Retinal pigment epithelial cell (primary cell): ENCODE measurements around the gene CFAP157.

Experiments
- DNase-seq: peaks from one replicate; pipeline ENCODE4 v3.0.0-alpha.2; 2010; ENCODE audit warnings: low read depth
- H3K4me3 ChIP-seq: 2 replicates; pipeline ENCODE4 v1.5.1; 2011; ENCODE audit warnings: mild to moderate bottlenecking, low read length, control low read depth, moderate library complexity
- TF ChIP-seq, protein P1 (sequence below): conservative IDR thresholded peaks from 2 replicates; pipeline ENCODE4 v1.5.1; 2011; ENCODE audit warnings: low read depth, low read length, control low read depth, inconsistent platforms

Gene CFAP157

DNA sequence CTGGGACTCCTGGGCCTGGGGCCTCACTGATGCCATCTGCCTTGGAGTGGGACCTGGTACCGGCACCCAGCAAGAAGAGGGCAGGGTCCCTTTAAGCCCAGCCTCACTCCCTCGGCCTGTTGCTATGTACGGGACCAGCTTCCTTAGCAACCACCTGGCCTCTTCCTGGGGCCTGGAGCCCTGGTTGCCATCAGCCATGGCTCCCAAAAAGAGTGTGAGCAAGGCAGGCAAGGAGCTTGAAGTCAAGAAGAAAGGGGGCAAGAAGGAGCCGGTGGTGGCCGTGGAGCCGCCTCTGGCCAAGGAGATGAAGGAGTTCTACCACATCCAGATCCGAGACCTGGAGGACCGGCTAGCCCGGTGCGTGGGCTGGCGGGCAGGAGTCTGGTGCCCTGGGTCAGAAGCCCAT is at the start of gene CFAP157:
TSS of gene CFAP157 (plus strand) at position 153 of the 406 bp plus-strand sequence. CDS start at position 197, 44 bp downstream.
- H3K4me3 ChIP-seq: no peak within 1 kb of the TSS
- DNase-seq: no peak
- TF ChIP-seq, protein P1, sequence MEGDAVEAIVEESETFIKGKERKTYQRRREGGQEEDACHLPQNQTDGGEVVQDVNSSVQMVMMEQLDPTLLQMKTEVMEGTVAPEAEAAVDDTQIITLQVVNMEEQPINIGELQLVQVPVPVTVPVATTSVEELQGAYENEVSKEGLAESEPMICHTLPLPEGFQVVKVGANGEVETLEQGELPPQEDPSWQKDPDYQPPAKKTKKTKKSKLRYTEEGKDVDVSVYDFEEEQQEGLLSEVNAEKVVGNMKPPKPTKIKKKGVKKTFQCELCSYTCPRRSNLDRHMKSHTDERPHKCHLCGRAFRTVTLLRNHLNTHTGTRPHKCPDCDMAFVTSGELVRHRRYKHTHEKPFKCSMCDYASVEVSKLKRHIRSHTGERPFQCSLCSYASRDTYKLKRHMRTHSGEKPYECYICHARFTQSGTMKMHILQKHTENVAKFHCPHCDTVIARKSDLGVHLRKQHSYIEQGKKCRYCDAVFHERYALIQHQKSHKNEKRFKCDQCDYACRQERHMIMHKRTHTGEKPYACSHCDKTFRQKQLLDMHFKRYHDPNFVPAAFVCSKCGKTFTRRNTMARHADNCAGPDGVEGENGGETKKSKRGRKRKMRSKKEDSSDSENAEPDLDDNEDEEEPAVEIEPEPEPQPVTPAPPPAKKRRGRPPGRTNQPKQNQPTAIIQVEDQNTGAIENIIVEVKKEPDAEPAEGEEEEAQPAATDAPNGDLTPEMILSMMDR: no peak

DNA sequence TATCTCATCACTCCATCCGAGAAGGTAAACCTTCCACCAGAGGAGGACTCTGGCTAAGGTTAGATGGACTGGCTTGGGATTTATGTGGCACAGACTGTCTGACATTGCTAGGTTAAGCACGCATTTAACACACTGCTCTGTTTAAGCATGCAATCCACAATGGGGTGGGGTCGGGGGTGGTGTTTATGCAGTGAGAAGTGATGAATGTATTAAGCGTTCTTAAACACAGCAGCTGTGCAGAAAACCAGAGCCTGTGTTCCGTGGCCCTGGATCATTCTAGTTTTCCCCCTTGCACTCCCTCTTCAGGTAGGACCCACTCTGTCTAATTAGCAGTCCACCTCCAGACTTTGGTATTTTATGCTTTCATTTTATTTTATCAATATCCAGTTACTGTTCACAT is 48.4 kb upstream of the CFAP157 start:
- TF ChIP-seq, protein P1: no peak
- no peak overlapping the region for H3K4me3 ChIP-seq
- DNase-seq: no peak

DNA sequence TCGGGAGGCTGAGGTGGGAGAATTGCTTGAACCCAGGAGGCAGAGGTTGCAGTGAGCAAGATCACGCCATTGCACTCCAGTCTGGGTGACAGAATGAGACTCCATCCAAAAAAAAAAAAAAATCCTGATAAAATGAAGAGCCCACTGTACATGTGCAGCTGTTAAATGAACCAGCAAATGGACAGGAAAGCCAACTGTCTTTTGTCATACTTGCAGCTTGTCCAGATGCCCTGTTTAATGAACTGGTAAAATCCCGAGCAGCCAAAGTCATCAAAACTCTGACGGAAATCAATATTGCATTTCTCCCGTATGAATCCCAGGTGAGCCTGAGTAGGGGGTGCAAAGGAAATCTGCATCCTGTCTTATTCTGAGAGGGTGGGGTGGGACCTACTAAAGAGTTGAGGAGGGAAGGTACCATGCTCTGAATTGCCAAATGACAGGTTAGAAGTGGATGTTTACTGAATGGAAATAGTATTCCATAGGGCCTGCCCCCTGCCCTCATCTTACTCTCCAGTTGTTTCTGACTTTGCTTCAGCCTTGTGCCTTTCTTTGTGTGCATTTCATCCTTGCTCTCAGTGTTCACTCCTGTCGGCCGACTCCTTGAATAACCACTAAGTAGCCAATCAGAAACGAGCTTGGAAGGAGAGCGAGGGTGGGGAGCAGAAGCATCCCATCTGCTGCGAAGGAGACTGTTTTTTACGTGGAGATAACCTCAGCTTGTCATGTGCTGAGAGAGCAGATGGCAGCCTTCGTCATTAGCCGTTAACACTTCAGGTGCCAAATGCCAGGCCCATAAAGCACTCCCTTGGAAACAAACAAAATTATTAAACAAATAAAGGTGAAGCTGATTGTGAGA is 45.7 kb upstream of the CFAP157 start:
- no peak overlapping the region for H3K4me3 ChIP-seq
- no peak for DNase-seq
- TF ChIP-seq, protein P1: no peak

DNA sequence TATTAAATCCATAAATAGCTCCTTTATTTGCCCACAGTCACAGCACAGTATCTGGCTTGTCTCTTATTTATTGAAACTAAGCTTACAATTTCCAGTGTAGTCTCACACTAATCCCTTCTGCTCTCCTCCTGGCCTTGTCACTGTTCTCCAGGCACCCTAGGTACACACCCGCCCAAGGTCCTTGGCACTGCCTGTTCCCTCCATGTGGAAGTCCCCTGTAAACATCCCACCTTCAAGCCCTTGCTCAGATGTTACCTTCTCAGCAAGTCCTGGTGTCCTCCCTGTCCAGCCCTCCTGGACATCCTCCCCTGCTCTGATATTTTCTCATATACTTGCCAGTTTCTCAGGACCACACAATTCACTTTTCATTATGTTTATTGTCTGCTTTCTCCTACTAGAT is 44.2 kb upstream of the CFAP157 start:
- no peak for DNase-seq
- TF ChIP-seq, protein P1: no peak
- H3K4me3 ChIP-seq: no peak overlapping the region

DNA sequence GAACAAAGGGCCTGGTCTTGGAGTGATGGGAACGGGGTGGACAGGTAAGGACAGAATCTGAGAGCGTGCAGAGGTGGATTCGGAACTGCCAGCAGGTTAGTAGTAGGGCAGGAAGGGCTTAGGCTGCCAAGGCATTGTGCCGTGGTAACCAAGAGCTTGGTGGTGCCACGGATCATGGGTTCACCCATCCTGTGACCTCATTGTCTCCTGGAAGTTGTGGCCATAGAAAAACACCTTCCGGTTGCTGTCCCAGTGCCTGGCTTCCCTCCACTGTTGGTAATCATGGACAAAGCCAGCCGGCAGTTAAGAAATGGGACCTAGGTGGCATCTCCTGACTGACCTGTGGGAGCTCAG is 42.5 kb upstream of the CFAP157 start:
- TF ChIP-seq, protein P1: no peak
- no peak for DNase-seq
- H3K4me3 ChIP-seq: no peak overlapping the region

DNA sequence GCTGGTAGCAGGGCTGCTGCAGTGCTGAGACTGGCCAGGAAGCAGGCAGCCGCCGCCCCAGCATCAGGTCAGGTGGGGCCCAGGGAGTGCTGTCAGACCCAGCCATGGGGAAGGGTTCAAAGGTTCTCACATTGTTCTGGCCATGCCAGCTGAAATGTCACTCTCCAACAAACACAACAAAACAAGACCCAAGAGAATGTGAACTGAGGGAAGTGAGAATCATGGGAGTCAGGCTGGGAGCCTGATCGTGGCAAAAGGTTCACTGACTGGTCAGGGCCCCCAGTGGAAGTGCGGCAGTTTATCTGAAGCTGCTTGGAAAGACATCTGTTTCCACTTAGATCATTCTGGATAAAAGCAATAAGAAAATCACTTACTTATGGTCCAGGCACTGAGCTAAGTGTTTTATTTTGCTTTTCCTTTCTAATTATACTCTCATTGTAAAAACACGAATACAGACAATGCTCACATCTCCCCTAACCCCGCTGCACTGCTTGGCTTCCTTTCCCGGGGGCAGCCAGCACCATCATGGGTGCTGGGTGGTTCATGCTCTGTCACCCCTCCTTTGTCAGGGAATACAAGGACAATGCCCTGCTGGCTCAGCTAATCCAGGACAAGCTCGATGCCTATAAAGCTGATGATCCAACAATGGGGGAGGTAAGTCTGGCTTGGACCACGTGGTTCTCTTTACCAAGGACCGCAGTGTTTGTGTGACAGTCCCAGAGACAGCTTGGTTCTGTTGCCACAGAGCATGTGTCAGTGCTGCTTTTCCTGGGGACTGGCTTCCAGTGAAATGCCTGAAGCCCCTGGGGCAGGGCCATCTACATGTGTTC is 41.9 kb upstream of the CFAP157 start:
- no peak overlapping the region for H3K4me3 ChIP-seq
- no peak for DNase-seq
- TF ChIP-seq, protein P1: no peak
